Measurements from ENCODE around the gene PARM1.
A peak's percentile ranks its signal among the peaks of the same experiment; 100 is the strongest.

Gene PARM1

DNA sequence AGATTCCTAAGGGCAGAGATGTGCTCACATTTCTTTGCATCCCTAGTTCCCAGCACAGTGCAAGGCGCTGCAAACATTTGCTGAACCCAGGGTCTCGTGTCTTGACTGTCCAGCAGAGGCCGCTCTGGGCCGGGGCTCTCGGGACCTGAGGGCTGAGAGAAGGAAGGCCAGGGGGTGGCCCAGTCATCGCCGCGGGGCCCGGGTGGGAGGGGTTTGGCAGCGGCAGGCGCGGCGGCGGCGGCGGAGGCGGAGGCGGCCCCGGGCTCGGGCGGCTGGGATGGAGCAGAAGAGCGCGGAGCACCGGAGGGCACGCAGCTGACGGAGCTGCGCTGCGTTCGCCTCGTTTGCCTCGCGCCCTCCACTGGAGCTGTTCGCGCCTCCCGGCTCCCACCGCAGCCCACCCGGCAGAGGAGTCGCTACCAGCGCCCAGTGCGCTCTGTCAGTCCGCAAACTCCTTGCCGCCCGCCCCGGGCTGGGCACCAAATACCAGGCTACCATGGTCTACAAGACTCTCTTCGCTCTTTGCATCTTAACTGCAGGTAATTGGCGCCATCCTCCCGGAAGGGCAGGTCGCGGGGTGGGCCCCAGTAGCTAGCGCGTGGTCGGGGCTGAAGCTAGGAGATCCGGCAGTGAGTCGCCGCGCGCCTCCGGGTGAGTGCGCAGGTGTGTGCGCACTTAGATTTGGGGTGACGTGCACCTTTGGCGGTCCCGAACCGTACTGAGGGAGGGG, at the start of gene PARM1 (continued):
- TF ChIP-seq, protein P1, sequence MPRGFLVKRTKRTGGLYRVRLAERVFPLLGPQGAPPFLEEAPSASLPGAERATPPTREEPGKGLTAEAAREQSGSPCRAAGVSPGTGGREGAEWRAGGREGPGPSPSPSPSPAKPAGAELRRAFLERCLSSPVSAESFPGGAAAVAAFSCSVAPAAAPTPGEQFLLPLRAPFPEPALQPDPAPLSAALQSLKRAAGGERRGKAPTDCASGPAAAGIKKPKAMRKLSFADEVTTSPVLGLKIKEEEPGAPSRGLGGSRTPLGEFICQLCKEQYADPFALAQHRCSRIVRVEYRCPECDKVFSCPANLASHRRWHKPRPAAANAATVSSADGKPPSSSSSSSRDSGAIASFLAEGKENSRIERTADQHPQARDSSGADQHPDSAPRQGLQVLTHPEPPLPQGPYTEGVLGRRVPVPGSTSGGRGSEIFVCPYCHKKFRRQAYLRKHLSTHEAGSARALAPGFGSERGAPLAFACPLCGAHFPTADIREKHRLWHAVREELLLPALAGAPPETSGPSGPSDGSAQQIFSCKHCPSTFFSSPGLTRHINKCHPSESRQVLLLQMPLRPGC (tag by site-specific recombination; IDR thresholded peaks at IDR 0.05): no peak
- peak; percentile 53 for TF ChIP-seq SP3 (tag by site-specific recombination; IDR thresholded peaks at IDR 0.05)
- no peak for TF ChIP-seq ZNF221 (tag by site-specific recombination; IDR thresholded peaks at IDR 0.05; ENCODE audit: borderline replicate concordance)
- TF ChIP-seq ZNF830 (tag by site-specific recombination; IDR thresholded peaks at IDR 0.05; ENCODE audit: low read depth): no peak
- no peak for TF ChIP-seq ZNF354C (tag by site-specific recombination; IDR thresholded peaks at IDR 0.05; ENCODE audit: borderline replicate concordance, low read depth)
- TF ChIP-seq SALL2 (tag by site-specific recombination; IDR thresholded peaks at IDR 0.05; ENCODE audit: borderline replicate concordance): no peak
- TF ChIP-seq PRDM1 (tag by site-specific recombination; IDR thresholded peaks at IDR 0.05): no peak
- no peak for TF ChIP-seq RBAK (tag by site-specific recombination; IDR thresholded peaks at IDR 0.05)
- peak; percentile 86 for TF ChIP-seq ZNF341 (tag by site-specific recombination; IDR thresholded peaks at IDR 0.05; ENCODE audit: low read depth)
- peak; percentile 42; the same call in 1 of the 2 replicates for TF ChIP-seq ZSCAN30 (tag by site-specific recombination; IDR thresholded peaks at IDR 0.05)
- TF ChIP-seq ZNF426 (tag by site-specific recombination; IDR thresholded peaks at IDR 0.05): no peak
- TF ChIP-seq ZNF585B (tag by site-specific recombination; IDR thresholded peaks at IDR 0.05): no peak
- TF ChIP-seq, protein P2, sequence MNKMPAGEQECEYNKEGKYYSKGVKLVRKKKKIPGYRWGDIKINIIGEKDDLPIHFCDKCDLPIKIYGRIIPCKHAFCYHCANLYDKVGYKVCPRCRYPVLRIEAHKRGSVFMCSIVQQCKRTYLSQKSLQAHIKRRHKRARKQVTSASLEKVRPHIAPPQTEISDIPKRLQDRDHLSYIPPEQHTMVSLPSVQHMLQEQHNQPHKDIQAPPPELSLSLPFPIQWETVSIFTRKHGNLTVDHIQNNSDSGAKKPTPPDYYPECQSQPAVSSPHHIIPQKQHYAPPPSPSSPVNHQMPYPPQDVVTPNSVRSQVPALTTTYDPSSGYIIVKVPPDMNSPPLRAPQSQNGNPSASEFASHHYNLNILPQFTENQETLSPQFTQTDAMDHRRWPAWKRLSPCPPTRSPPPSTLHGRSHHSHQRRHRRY (tag by site-specific recombination; IDR thresholded peaks at IDR 0.05): no peak
- no peak for TF ChIP-seq ZBTB7A (tag by site-specific recombination; IDR thresholded peaks at IDR 0.05; ENCODE audit: low read depth)
- peak; percentile 59 for TF ChIP-seq ZNF654 (tag by site-specific recombination; IDR thresholded peaks at IDR 0.05; ENCODE audit: low read depth)
- TF ChIP-seq ZBTB21 (tag by site-specific recombination; IDR thresholded peaks at IDR 0.05): no peak
- no peak for TF ChIP-seq ZNF624 (tag by site-specific recombination; IDR thresholded peaks at IDR 0.05)
- no peak for TF ChIP-seq EGR2 (tag by site-specific recombination; IDR thresholded peaks at IDR 0.05; ENCODE audit: low read depth)
- no peak for TF ChIP-seq SCRT2 (tag by site-specific recombination; IDR thresholded peaks at IDR 0.05)
- TF ChIP-seq ZNF184 (tag by site-specific recombination; IDR thresholded peaks at IDR 0.05): no peak
- TF ChIP-seq ZNF76 (tag by site-specific recombination; IDR thresholded peaks at IDR 0.05; ENCODE audit: borderline replicate concordance, low read depth): peak; percentile 43; the same call in 1 of the 2 replicates
- no peak for TF ChIP-seq ZNF701 (tag by site-specific recombination; IDR thresholded peaks at IDR 0.05)
- TF ChIP-seq ZNF19 (tag by site-specific recombination; IDR thresholded peaks at IDR 0.05; ENCODE audit: low read depth): no peak
- TF ChIP-seq, protein P3, sequence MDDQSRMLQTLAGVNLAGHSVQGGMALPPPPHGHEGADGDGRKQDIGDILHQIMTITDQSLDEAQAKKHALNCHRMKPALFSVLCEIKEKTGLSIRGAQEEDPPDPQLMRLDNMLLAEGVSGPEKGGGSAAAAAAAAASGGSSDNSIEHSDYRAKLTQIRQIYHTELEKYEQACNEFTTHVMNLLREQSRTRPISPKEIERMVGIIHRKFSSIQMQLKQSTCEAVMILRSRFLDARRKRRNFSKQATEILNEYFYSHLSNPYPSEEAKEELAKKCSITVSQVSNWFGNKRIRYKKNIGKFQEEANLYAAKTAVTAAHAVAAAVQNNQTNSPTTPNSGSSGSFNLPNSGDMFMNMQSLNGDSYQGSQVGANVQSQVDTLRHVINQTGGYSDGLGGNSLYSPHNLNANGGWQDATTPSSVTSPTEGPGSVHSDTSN (CRISPR knock-in tag; IDR thresholded peaks at IDR 0.05): no peak
- no peak for TF ChIP-seq ZNF214 (tag by site-specific recombination; IDR thresholded peaks at IDR 0.05; ENCODE audit: borderline replicate concordance)
- no peak for TF ChIP-seq ZNF302 (tag by site-specific recombination; IDR thresholded peaks at IDR 0.05; ENCODE audit: low read depth)
- no peak for TF ChIP-seq ZNF792 (tag by site-specific recombination; IDR thresholded peaks at IDR 0.05)
- no peak; the same call in 1 of the 2 replicates for TF ChIP-seq ZNF561 (tag by site-specific recombination; IDR thresholded peaks at IDR 0.05; ENCODE audit: borderline replicate concordance)
- peak; percentile 15; the same call in 1 of the 2 replicates for TF ChIP-seq ZNF629 (tag by site-specific recombination; IDR thresholded peaks at IDR 0.05)
- TF ChIP-seq, protein P4, sequence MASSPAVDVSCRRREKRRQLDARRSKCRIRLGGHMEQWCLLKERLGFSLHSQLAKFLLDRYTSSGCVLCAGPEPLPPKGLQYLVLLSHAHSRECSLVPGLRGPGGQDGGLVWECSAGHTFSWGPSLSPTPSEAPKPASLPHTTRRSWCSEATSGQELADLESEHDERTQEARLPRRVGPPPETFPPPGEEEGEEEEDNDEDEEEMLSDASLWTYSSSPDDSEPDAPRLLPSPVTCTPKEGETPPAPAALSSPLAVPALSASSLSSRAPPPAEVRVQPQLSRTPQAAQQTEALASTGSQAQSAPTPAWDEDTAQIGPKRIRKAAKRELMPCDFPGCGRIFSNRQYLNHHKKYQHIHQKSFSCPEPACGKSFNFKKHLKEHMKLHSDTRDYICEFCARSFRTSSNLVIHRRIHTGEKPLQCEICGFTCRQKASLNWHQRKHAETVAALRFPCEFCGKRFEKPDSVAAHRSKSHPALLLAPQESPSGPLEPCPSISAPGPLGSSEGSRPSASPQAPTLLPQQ (tag by site-specific recombination; IDR thresholded peaks at IDR 0.05): peak; percentile 99
- TF ChIP-seq, protein P5, sequence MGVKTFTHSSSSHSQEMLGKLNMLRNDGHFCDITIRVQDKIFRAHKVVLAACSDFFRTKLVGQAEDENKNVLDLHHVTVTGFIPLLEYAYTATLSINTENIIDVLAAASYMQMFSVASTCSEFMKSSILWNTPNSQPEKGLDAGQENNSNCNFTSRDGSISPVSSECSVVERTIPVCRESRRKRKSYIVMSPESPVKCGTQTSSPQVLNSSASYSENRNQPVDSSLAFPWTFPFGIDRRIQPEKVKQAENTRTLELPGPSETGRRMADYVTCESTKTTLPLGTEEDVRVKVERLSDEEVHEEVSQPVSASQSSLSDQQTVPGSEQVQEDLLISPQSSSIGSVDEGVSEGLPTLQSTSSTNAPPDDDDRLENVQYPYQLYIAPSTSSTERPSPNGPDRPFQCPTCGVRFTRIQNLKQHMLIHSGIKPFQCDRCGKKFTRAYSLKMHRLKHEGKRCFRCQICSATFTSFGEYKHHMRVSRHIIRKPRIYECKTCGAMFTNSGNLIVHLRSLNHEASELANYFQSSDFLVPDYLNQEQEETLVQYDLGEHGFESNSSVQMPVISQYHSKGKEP (tag by site-specific recombination; IDR thresholded peaks at IDR 0.05): no peak
- no peak for TF ChIP-seq ZNF658 (tag by site-specific recombination; IDR thresholded peaks at IDR 0.05)
- TF ChIP-seq ZBTB20 (tag by site-specific recombination; IDR thresholded peaks at IDR 0.05): peak; percentile 64; the same call in 1 of the 2 replicates
